Activated naive CD4-positive, alpha-beta T cell treated with anti-CD3 and anti-CD28 coated beads, Interleukin-2, amount 10 ng/mL, durations not matched to agents 7 days and 5 days (primary cell): ENCODE data around the gene FAM9A.
"Not testable (repeated sequence)": the region's sequence is repeated elsewhere in the genome, so short reads cannot be mapped to it uniquely, and the experiment has no call there.

Experiments used
- CTCF ChIA-PET: fragments of 350-600 bp; sonication (Branson Sonifier 250); formaldehyde crosslinking; loops from one replicate; lab custom pipeline; 2021; ENCODE audit warnings: antibody characterized with exemption; lab: Charles Lee
- DNase-seq: peaks from one replicate; pipeline ENCODE4 v3.0.0-alpha.2; 2020
- H3K27ac Mint-ChIP-seq: one replicate; pipeline ENCODE4 v1.8.0; 2021; ENCODE audit warnings: mild to moderate bottlenecking, moderate library complexity, mixed read lengths
- H3K27me3 Mint-ChIP-seq: one replicate; pipeline ENCODE4 v1.8.0; 2021; ENCODE audit warnings: mild to moderate bottlenecking, mixed read lengths
- H3K36me3 Mint-ChIP-seq: one replicate; pipeline ENCODE4 v1.8.0; 2021; ENCODE audit warnings: mixed read lengths
- H3K4me1 Mint-ChIP-seq: one replicate; pipeline ENCODE4 v1.8.0; 2021; ENCODE audit warnings: mixed read lengths
- H3K4me3 Mint-ChIP-seq: one replicate; pipeline ENCODE4 v1.8.0; 2021; ENCODE audit warnings: mild to moderate bottlenecking, moderate library complexity, mixed read lengths
- H3K9me3 Mint-ChIP-seq: one replicate; pipeline ENCODE4 v1.8.0; 2021; ENCODE audit warnings: mixed read lengths

FAM9A gene

GRCh38 chrX:8822002-8822401 lies 20.8 kb upstream of the FAM9A start:
- Mint-ChIP-seq H3K9me3 (no peaks in the 10 kb centered on the region), H3K36me3 (no peaks in the 10 kb centered on the region), H3K27ac (no peak overlapping the region), H3K4me3 (no peak overlapping the region), H3K4me1 (no peaks in the 10 kb centered on the region), H3K27me3 (peaks cover 18% of the 10 kb centered on the region)
- DNase-seq = no peak
- CTCF ChIA-PET = no interaction called here

- no peak overlapping the region for H3K4me3 Mint-ChIP-seq
- H3K27me3 Mint-ChIP-seq = peaks cover 18% of the 10 kb centered on the region
- no peaks in the 10 kb centered on the region for H3K36me3 Mint-ChIP-seq
- CTCF ChIA-PET = interaction anchor here (1.0 kb wide), 1 partner anchor 812 kb away, joined by 3 read pairs; no protein-coding TSS in a partner anchor
- no peaks in the 10 kb centered on the region for H3K9me3 Mint-ChIP-seq
- H3K4me1 Mint-ChIP-seq = no peaks in the 10 kb centered on the region
- H3K27ac Mint-ChIP-seq = no peak overlapping the region
- no peak for DNase-seq
Observed at GRCh38 chrX:8820910-8821527, 19.8 kb upstream of the FAM9A start.

- Mint-ChIP-seq H3K27me3 (peaks cover 7% of the 10 kb centered on the region), H3K4me1 (no peaks in the 10 kb centered on the region), H3K27ac (no peak overlapping the region), H3K4me3 (no peak overlapping the region), H3K9me3 (no peaks in the 10 kb centered on the region), H3K36me3 (no peaks in the 10 kb centered on the region)
- CTCF ChIA-PET = interaction anchor here (0.7 to 1.5 kb wide), 5 partner anchors 15 to 968 kb away, joined by 3 to 5 read pairs (median 3); no protein-coding TSS in a partner anchor
- peak; percentile 20 for DNase-seq
Observed at GRCh38 chrX:8815460-8816065, 14.4 kb upstream of the FAM9A start.

- H3K9me3 Mint-ChIP-seq = no peaks in the 10 kb centered on the region
- H3K4me1 Mint-ChIP-seq = no peaks in the 10 kb centered on the region
- no peak for DNase-seq
- no peak overlapping the region for H3K4me3 Mint-ChIP-seq
- H3K27ac Mint-ChIP-seq = no peak overlapping the region
- H3K27me3 Mint-ChIP-seq = no peaks in the 10 kb centered on the region
- CTCF ChIA-PET = no interaction called here
- H3K36me3 Mint-ChIP-seq = no peaks in the 10 kb centered on the region
Observed at GRCh38 chrX:8813036-8813435, 11.9 kb upstream of the FAM9A start.

GRCh38 chrX:8811611-8812010 lies 10.4 kb upstream of the FAM9A start:
- Mint-ChIP-seq H3K27ac (no peak overlapping the region), H3K4me3 (no peak overlapping the region), H3K4me1 (no peaks in the 10 kb centered on the region), H3K36me3 (no peaks in the 10 kb centered on the region), H3K27me3 (no peaks in the 10 kb centered on the region), H3K9me3 (no peaks in the 10 kb centered on the region)
- CTCF ChIA-PET = no interaction called here
- DNase-seq = no peak

- CTCF ChIA-PET = no interaction called here
- Mint-ChIP-seq H3K27me3 (no peaks in the 10 kb centered on the region), H3K27ac (no peak overlapping the region), H3K36me3 (no peaks in the 10 kb centered on the region), H3K9me3 (no peaks in the 10 kb centered on the region), H3K4me1 (no peaks in the 10 kb centered on the region), H3K4me3 (no peak overlapping the region)
- no peak for DNase-seq
Observed at GRCh38 chrX:8808661-8809060, 7.5 kb upstream of the FAM9A start.

- Mint-ChIP-seq H3K27me3 (no peaks in the 10 kb centered on the region), H3K27ac (no peak overlapping the region), H3K4me3 (no peak overlapping the region), H3K9me3 (no peaks in the 10 kb centered on the region), H3K4me1 (no peaks in the 10 kb centered on the region), H3K36me3 (no peaks in the 10 kb centered on the region)
- CTCF ChIA-PET = no interaction called here
- DNase-seq = no peak
Observed at GRCh38 chrX:8805974-8806373, 4.8 kb upstream of the FAM9A start.

GRCh38 chrX:8805046-8805445 lies 3.9 kb upstream of the FAM9A start:
- H3K27ac Mint-ChIP-seq = no peak overlapping the region
- H3K36me3 Mint-ChIP-seq = no peaks in the 10 kb centered on the region
- H3K9me3 Mint-ChIP-seq = no peaks in the 10 kb centered on the region
- no peaks in the 10 kb centered on the region for H3K4me1 Mint-ChIP-seq
- DNase-seq = no peak
- no peak overlapping the region for H3K4me3 Mint-ChIP-seq
- CTCF ChIA-PET = no interaction called here
- no peaks in the 10 kb centered on the region for H3K27me3 Mint-ChIP-seq

- Mint-ChIP-seq H3K36me3 (no peaks in the 10 kb centered on the region), H3K27ac (no peak overlapping the region), H3K4me1 (no peaks in the 10 kb centered on the region), H3K4me3 (no peak overlapping the region), H3K9me3 (no peaks in the 10 kb centered on the region), H3K27me3 (no peaks in the 10 kb centered on the region)
- CTCF ChIA-PET = no interaction called here
- DNase-seq = no peak
Observed at GRCh38 chrX:8803326-8803725, 2.1 kb upstream of the FAM9A start.

- H3K27me3 Mint-ChIP-seq, DNase-seq, H3K4me3 Mint-ChIP-seq, H3K36me3 Mint-ChIP-seq, CTCF ChIA-PET, H3K4me1 Mint-ChIP-seq, H3K27ac Mint-ChIP-seq, H3K9me3 Mint-ChIP-seq: not testable (repeated sequence)
Observed at GRCh38 chrX:8800351-8800750, 832 bp downstream of the FAM9A start.

- H3K4me3 Mint-ChIP-seq, H3K4me1 Mint-ChIP-seq, H3K9me3 Mint-ChIP-seq, DNase-seq, H3K27ac Mint-ChIP-seq, H3K36me3 Mint-ChIP-seq, CTCF ChIA-PET, H3K27me3 Mint-ChIP-seq: not testable (repeated sequence)
Observed at GRCh38 chrX:8799281-8799680, 1.9 kb downstream of the FAM9A start.

GRCh38 chrX:8798702-8799101 lies 2.5 kb downstream of the FAM9A start:
- H3K27me3 Mint-ChIP-seq = peaks cover 11% of the 10 kb centered on the region
- H3K4me3 Mint-ChIP-seq, H3K27ac Mint-ChIP-seq, H3K9me3 Mint-ChIP-seq, CTCF ChIA-PET, H3K36me3 Mint-ChIP-seq, H3K4me1 Mint-ChIP-seq, DNase-seq: not testable (repeated sequence)

- DNase-seq, H3K27ac Mint-ChIP-seq, H3K9me3 Mint-ChIP-seq, CTCF ChIA-PET, H3K27me3 Mint-ChIP-seq, H3K36me3 Mint-ChIP-seq, H3K4me3 Mint-ChIP-seq, H3K4me1 Mint-ChIP-seq: not testable (repeated sequence)
Observed at GRCh38 chrX:8787119-8787518, 14.1 kb downstream of the FAM9A start.

GRCh38 chrX:8784162-8784561 lies 17.0 kb downstream of the FAM9A start:
- CTCF ChIA-PET = no interaction called here
- Mint-ChIP-seq H3K27me3 (no peaks in the 10 kb centered on the region), H3K4me1 (no peaks in the 10 kb centered on the region), H3K27ac (no peak overlapping the region), H3K4me3 (no peak overlapping the region), H3K9me3 (no peaks in the 10 kb centered on the region), H3K36me3 (no peaks in the 10 kb centered on the region)
- no peak for DNase-seq

GRCh38 chrX:8783714-8784098 lies 17.5 kb downstream of the FAM9A start:
- no peak for DNase-seq
- no peak overlapping the region for H3K4me3 Mint-ChIP-seq

More at GRCh38 chrX:8783714-8784098, 17.5 kb downstream of the FAM9A start:
- CTCF ChIA-PET = no interaction called here
- Mint-ChIP-seq H3K27me3 (no peaks in the 10 kb centered on the region), H3K9me3 (no peaks in the 10 kb centered on the region), H3K36me3 (no peaks in the 10 kb centered on the region), H3K27ac (no peak overlapping the region), H3K4me1 (no peaks in the 10 kb centered on the region)
